Small intestine (tissue), 7 donors: Measurements from ENCODE around the gene FNBP1L. TPM values are rescaled to one million over a fixed set of nuclear protein-coding genes. Genes with fewer than 3 reads are reported as not detected.
"Not testable (repeated sequence)": the region's sequence is repeated elsewhere in the genome, so short reads cannot be mapped to it uniquely, and the experiment has no call there.

ENCODE experiments used
- DNase-seq, 2 donors: peaks; one replicate each; pipeline versions ENCODE4 v3.0.0 to v3.0.0-alpha.2; 2013
- FAIRE-seq: peaks from 2 replicates; lab custom pipeline; 2012; peaks lifted over from hg19 to GRCh38; lab: Jason Lieb, UNC
- H3K27ac ChIP-seq, 3 donors: one replicate each; pipeline ENCODE4 v1.5.1; 2013; ENCODE audit warnings: low read length in 2 of 3, mild to moderate bottlenecking in 2 of 3, control low read depth in 1 of 3, inconsistent platforms in 1 of 3, low read depth in 1 of 3, moderate library complexity in 1 of 3
- H3K27me3 ChIP-seq, 3 donors: one replicate each; pipeline ENCODE4 v1.6.1; 2013; ENCODE audit warnings: low read length in 3 of 3, inconsistent platforms in 1 of 3; ENCODE audit not compliant: control insufficient read depth in 3 of 3, insufficient read depth in 3 of 3
- H3K36me3 ChIP-seq, 3 donors: one replicate each; pipeline ENCODE4 v1.6.1; 2013; ENCODE audit warnings: low read length in 3 of 3, inconsistent platforms in 1 of 3, low read depth in 1 of 3, mild to moderate bottlenecking in 1 of 3, moderate library complexity in 1 of 3; ENCODE audit not compliant: control insufficient read depth in 3 of 3, insufficient read depth in 2 of 3
- H3K4me1 ChIP-seq, 3 donors: one replicate each; pipeline ENCODE4 v1.6.1; 2013; ENCODE audit warnings: low read length in 2 of 3, inconsistent platforms in 1 of 3, low read depth in 1 of 3, mild to moderate bottlenecking in 1 of 3, moderate library complexity in 1 of 3; ENCODE audit not compliant: control insufficient read depth in 3 of 3, insufficient read depth in 2 of 3
- H3K4me3 ChIP-seq, 3 donors: one replicate each; pipeline ENCODE4 v1.5.1; 2013; ENCODE audit warnings: low read length in 3 of 3, control low read depth in 1 of 3, inconsistent platforms in 1 of 3, low read depth in 1 of 3, mild to moderate bottlenecking in 1 of 3, moderate library complexity in 1 of 3
- H3K9me3 ChIP-seq, 2 donors: one replicate each; pipeline ENCODE4 v1.6.1; 2013; ENCODE audit warnings: low read depth in 1 of 2, low read length in 1 of 2; ENCODE audit not compliant: control insufficient read depth in 2 of 2, insufficient read depth in 1 of 2
- WGBS, 3 donors: extraction: QIAGEN DNeasy Blood & Tissue Kit; methylation state at CpG; one replicate each; pipeline ENCODE4 v1.1.7; 2013; 5-methylcytosine and 5-hydroxymethylcytosine counted together
- polyA plus RNA-seq, 4 donors: library from polyadenylated mRNA; stranded (reverse) in 3 of 4; unstranded in 1 of 4; fragments of 200-250 nt in 3 of 4; fragments of 120-200 nt in 1 of 4; gene quantifications; one replicate each; pipeline versions ENCODE4 v1.2.1 to v1.2.3, GENCODE V29; 2013
- donor health status: healthy with polysubstance abuse.
- donor health status: control.
- donor health status: control.
- donor health status: Bipolar disorder and iron deficiency.
- donor health status: healthy.

Gene FNBP1L
- polyA plus RNA-seq, 4 donors: 19.7 to 68.0 (median 34.9) TPM

- H3K27me3 ChIP-seq, H3K36me3 ChIP-seq, H3K4me1 ChIP-seq, H3K4me3 ChIP-seq, H3K27ac ChIP-seq, FAIRE-seq: not testable (repeated sequence)
- peaks cover 0 to 16% of the 10 kb centered on the region in 2 donors for H3K9me3 ChIP-seq
- peak; percentile 9 to 17 for DNase-seq
- WGBS, 3 donors: 70 to 84% (median 73%) methylated on average over 8 of the region's 8 CpGs
Observed at GRCh38 chr1:93479133-93479745, 31.3 kb downstream of the FNBP1L start.

GRCh38 chr1:93481899-93482298, 34.0 kb downstream of the FNBP1L start:
- H3K27ac ChIP-seq, H3K36me3 ChIP-seq, FAIRE-seq, H3K4me1 ChIP-seq, H3K27me3 ChIP-seq, DNase-seq, H3K4me3 ChIP-seq: not testable (repeated sequence)
- 91 to 93% (median 91%) methylated on average over 5 of the region's 5 CpGs for WGBS, 3 donors
- peaks cover 0 to 16% of the 10 kb centered on the region in 2 donors for H3K9me3 ChIP-seq

GRCh38 chr1:93483200-93483599, 35.3 kb downstream of the FNBP1L start:
- Histone ChIP-seq H3K9me3 (peaks cover 0 to 14% of the 10 kb centered on the region in 2 donors), H3K4me3 (no peak overlapping the region), H3K27me3 (no peaks in the 10 kb centered on the region), H3K27ac (no peak overlapping the region), H3K36me3 (peaks cover 0 to 2% (median 0%) of the 10 kb centered on the region in 3 donors), H3K4me1 (no peaks in the 10 kb centered on the region)
- peak; percentile 64 for FAIRE-seq
- no peak for DNase-seq
- WGBS, 3 donors: 87 to 93% (median 91%) methylated on average over 3 of the region's 3 CpGs

- peaks cover 0 to 11% of the 10 kb centered on the region in 2 donors for H3K9me3 ChIP-seq
- H3K4me1 ChIP-seq: no peaks in the 10 kb centered on the region
- no peak for DNase-seq
- no peak for FAIRE-seq
- H3K27me3 ChIP-seq: no peaks in the 10 kb centered on the region
- H3K27ac ChIP-seq: no peak overlapping the region
- H3K4me3 ChIP-seq: no peak overlapping the region
- H3K36me3 ChIP-seq: no peaks in the 10 kb centered on the region
Observed at GRCh38 chr1:93483606-93484005, 35.7 kb downstream of the FNBP1L start.

GRCh38 chr1:93488207-93488606, 40.3 kb downstream of the FNBP1L start:
- DNase-seq: no peak
- Histone ChIP-seq H3K4me3 (no peak overlapping the region), H3K4me1 (no peaks in the 10 kb centered on the region), H3K9me3 (no peaks in the 10 kb centered on the region), H3K27ac (no peak overlapping the region), H3K27me3 (no peaks in the 10 kb centered on the region), H3K36me3 (peaks cover 0 to 4% (median 0%) of the 10 kb centered on the region in 3 donors)
- no peak for FAIRE-seq
- 87 to 93% (median 93%) methylated on average over 2 of the region's 2 CpGs for WGBS, 3 donors

- DNase-seq (no peak), FAIRE-seq (no peak)
- H3K27ac ChIP-seq: no peak overlapping the region
Observed at GRCh38 chr1:93489756-93490155, 41.8 kb downstream of the FNBP1L start.

GRCh38 chr1:93490357-93490756, 42.4 kb downstream of the FNBP1L start:
- no peaks in the 10 kb centered on the region for H3K27me3 ChIP-seq
- peaks cover 0 to 4% (median 0%) of the 10 kb centered on the region in 3 donors for H3K36me3 ChIP-seq
- no peak overlapping the region for H3K27ac ChIP-seq
- no peak for FAIRE-seq
- H3K4me3 ChIP-seq: no peak overlapping the region
- no peaks in the 10 kb centered on the region for H3K9me3 ChIP-seq
- peak in 1 of 2 donors; percentile 40 for DNase-seq
- H3K4me1 ChIP-seq: no peaks in the 10 kb centered on the region

More at GRCh38 chr1:93489756-93490155, 41.8 kb downstream of the FNBP1L start:
- Histone ChIP-seq H3K36me3 (peaks cover 0 to 4% (median 0%) of the 10 kb centered on the region in 3 donors), H3K9me3 (no peaks in the 10 kb centered on the region), H3K4me3 (no peak overlapping the region), H3K27me3 (no peaks in the 10 kb centered on the region), H3K4me1 (no peaks in the 10 kb centered on the region)

- no peak for DNase-seq
- Histone ChIP-seq H3K27ac (no peak overlapping the region), H3K4me3 (no peak overlapping the region), H3K9me3 (no peaks in the 10 kb centered on the region), H3K27me3 (no peaks in the 10 kb centered on the region), H3K4me1 (no peaks in the 10 kb centered on the region), H3K36me3 (peaks cover 0 to 4% (median 0%) of the 10 kb centered on the region in 3 donors)
- 89 to 95% (median 89%) methylated on average over 1 of the region's 1 CpG for WGBS, 3 donors
- no peak for FAIRE-seq
Observed at GRCh38 chr1:93495911-93496310, 48.0 kb downstream of the FNBP1L start.

GRCh38 chr1:93496520-93496919, 48.6 kb downstream of the FNBP1L start:
- DNase-seq (no peak), FAIRE-seq (no peak)
- peaks cover 0 to 8% (median 3%) of the 10 kb centered on the region in 3 donors for H3K36me3 ChIP-seq
- no peaks in the 10 kb centered on the region for H3K27me3 ChIP-seq
- no peak overlapping the region for H3K4me3 ChIP-seq
- no peaks in the 10 kb centered on the region for H3K4me1 ChIP-seq
- H3K9me3 ChIP-seq: no peaks in the 10 kb centered on the region
- no peak overlapping the region for H3K27ac ChIP-seq
- WGBS, 3 donors: 88 to 92% (median 89%) methylated on average over 4 of the region's 4 CpGs
